Stimulated activated CD4-positive, alpha-beta T cell treated with anti-CD3 and anti-CD28 coated beads, Interleukin-15, amount 100 ng/mL, for 1 hour (primary cell): Measurements from ENCODE around the gene STK32C.
"Not testable (repeated sequence)": the region's sequence is repeated elsewhere in the genome, so short reads cannot be mapped to it uniquely, and the experiment has no call there.

Experiments
- DNase-seq, 2 donors: peaks; one replicate each; pipeline ENCODE4 v3.0.0-alpha.2; 2020; ENCODE audit warnings: low read depth in 1 of 2, low spot score in 1 of 2

The STK32C gene

DNA sequence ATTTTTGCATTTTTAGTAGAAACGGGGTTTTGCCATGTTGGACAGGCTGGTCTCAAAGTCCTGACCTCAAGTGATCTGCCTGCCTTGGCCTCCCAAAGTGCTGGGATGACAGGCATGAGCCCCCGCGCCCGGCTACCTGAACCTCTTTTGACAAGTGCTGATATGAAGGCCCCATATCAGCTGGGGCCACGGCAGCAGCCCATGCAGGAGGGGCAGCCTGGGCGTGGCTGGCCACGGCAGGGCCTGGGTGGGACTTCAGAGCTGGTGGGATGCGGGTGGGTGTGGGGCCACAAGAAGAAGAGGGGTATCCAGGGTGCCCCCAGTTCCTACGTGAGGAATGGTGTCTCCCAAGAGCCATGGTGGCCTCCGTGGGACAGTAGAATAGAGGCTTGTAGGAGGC lies 31.1 kb upstream of the STK32C start:
- no peak for DNase-seq

DNA sequence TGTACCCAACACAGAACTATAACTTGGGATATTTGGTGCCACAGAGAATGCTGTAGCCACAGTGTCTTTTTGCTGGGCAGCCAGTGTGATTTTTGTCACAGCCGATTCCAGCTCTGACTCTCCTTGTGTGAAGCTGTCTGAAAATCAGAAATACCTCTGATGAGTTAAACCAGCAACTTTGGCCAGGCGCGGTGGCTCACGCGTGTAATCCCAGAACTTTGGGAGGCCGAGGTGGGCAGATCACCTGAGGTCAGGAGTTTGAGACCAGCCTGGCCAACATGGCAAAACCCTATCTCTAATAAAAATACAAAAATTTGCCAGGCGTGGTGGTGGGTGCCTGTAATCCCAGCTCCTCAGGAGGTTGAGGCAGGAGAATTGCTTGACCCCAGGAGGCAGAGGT lies 30.1 kb upstream of the STK32C start:
- not testable (repeated sequence) for DNase-seq

GRCh38 chr10:132336919-132337407 lies 29.2 kb upstream of the STK32C start:
- DNase-seq, result no peak

DNA sequence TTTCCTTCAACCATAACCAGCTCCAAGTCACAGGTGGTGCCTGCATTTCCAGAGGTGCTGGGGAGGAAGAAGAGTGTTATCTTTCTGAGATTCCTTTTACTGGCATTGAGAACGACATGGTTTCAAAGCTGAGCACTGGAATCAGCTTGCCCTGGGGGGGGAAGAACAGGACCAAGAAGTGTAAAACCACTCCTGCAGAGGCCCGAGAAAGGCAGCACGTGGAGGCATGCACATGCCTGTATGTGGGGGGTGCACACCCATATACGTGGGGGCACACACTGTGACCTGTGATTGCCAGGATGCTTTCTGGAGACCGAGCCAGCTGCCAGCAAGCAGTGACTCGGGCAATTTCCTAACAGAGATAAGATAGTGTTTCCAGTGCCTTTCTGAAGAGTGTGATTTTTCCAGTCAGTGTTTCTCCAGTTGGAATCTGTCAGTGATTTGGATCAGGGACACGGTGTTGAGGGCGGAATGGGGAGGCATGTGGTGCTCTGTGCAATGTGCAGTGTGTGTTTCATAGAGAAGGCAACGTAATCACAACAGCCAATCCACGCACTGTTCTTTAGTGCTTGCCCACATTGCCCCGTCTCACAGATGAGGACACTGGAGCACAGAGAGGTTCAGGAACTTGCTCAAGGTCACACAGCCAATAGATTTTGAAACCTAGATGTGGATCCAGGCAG lies 28.5 kb upstream of the STK32C start:
- no peak for DNase-seq

DNA sequence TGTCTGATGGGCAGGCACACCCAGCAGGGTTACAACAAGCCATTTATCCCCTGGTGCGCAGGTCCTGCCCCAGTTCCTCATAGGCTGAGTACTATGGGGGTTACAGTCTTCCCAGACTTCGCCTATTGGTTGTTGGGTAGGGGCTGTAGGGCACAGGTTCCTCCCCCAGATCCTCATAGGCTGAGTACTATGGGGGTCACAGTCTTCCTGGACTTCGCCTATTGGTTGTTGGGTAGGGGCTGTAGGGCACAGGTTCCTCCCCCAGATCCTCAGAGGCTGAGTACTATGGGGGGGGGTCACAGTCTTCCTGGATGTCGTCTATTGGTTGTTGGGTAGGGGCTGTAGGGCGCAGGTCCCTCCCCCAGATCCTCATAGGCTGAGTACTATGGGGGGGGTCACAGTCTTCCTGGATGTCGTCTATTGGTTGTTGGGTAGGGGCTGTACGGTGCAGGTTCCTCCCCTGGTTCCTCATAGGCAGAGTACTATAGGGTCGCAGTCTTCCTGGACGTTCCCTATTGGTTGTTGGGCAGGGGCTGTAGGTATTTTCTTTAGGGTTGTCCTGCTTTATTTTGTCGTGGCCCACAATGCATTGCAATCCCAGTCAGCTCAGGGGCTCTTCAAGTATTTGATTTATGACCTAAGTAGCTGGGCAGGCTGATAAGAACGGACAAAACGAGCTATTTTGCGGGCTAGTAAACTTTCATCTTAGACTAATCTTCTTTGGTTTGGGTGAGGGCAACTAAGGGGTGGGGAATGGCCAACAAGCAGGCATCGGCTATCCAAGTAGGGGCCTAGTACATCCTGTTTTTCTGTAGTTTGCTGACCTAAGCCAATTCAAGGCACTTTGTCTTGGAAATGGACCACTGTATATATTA lies 27.7 kb upstream of the STK32C start:
- no peak for DNase-seq

- no peak for DNase-seq
These were observed 27.0 kb upstream of the STK32C start for GRCh38 chr10:132334631-132335188.

GRCh38 chr10:132333386-132333785 lies 25.6 kb upstream of the STK32C start:
- no peak for DNase-seq

- DNase-seq, result no peak
These were observed 24.6 kb upstream of the STK32C start for GRCh38 chr10:132332433-132332754.

- peak; percentile 99 to 100 for DNase-seq
These were observed 24.1 kb upstream of the STK32C start, which contains the start of gene LRRC27 for GRCh38 chr10:132331601-132332432. LRRC27 (plus strand) TSS chr10:132332193; CDS start chr10:132333525, 1,332 bp downstream.

- DNase-seq, result no peak
These were observed 22.7 kb upstream of the STK32C start for GRCh38 chr10:132330486-132330833.

- DNase-seq, result no peak
These were observed 22.1 kb upstream of the STK32C start for GRCh38 chr10:132329565-132330485.

GRCh38 chr10:132328738-132329137 lies 21.0 kb upstream of the STK32C start:
- no peak for DNase-seq

DNA sequence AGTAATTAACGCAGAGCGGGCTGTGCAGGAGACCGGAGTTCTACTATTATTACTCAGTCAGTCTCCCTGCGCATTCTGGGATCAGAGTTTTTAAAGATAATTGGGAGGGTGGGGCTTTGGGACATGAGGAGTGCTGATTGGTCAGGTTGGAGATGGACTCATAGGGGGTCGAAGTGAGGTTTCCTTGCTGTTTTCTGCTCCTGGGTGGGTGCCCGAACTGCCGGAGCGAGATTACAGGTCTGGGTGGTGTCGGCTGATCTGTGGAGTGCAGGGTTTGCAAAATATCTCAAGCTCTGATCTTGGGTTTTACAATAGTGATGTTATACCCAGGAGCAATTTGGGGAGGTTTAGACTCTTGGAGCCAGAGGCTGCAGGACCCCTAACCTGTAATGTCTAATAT lies 20.4 kb upstream of the STK32C start:
- DNase-seq, result no peak

- DNase-seq, result peak in 1 of 2 donors; percentile 26
These were observed 19.2 kb upstream of the STK32C start for GRCh38 chr10:132326925-132327324.

DNA sequence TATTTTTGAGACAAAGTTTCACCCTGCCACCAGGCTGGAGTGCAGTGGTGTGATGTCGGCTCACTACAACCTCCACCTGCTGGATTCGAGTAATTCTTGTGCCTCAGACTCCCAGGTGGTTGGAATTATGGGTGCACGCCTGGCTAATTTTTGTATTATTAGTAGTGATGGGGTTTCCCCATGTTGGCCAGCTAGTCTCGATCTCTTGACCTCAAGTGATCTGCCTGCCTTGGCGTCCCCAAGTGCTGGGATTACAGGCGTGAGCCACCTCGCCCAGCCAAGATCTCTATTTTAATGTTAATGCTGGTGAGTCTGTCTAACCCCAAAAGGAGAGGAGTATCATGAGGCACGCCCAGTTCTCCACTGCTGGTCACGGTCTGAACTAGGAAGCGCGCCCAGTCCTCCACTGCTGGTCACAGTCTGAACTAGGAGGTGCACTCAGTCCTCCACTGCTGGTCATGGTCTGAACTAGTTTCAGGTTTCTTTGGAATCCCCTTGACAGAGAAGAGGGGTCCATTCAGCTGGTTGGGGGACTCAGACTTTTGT lies 18.7 kb upstream of the STK32C start:
- no peak for DNase-seq

DNA sequence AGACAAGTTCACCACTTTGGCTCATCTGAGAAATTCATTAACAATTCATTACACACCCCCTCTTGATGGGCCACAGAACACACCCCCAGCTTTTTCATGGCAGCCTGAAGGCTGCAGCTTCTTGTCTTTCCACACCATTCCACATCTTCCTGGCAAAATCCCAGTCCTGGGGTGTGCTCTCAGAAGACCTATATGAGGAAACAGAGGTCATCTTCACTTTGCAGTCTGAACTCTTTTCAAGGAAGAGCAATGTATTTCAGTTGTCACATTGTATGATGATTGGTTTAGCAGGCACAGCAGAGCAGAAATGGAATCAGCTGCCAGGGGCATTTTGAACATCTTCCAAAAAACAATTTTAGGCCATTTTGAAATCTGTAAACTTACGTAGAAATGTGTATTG lies 16.4 kb upstream of the STK32C start:
- DNase-seq, result no peak

GRCh38 chr10:132322586-132323048 lies 14.9 kb upstream of the STK32C start:
- no peak for DNase-seq

GRCh38 chr10:132321726-132322125 lies 14.0 kb upstream of the STK32C start:
- no peak for DNase-seq

DNA sequence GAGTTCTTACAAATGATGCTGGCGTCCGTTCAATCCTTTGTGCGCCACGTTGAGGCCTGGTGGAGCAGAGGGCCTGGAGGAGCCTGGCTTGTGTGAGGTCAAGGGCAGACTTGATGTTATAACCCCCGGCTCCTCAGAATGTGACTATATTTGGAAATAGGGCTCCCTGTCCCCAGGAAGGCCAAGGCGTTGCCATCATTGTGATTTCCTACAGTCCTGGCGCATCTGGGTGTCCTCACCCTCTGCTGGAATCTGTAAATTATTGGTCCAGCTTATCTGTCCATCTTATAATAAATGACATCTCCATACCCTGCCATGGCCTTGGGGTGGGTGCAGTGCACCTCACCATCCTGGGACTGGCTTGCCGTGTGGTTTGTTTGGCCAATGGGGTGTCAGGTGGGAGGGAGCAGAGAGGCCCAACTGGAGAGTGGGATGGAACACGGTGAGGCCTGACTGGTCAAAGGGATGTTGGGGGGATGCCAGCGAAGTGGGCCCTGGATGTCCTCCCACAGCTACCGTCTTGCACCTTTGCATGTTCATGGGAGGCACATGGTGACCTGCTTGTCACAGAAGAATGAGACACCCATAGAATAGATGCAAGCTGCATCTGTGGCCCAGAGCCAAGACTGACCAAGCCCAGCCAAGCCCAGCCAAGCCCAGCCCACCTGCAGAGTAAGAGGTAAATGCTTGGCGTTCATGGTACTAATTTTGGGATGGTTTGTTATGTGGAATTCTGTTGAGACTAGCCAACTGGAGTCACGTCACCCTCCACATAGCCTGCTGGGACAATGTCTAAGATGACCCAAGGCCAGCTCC lies 13.1 kb upstream of the STK32C start:
- DNase-seq, result no peak
